GM23338 (cell line): ENCODE measurements around the gene GPX1.

Experiments
- EZH2phosphoT487 ChIP-seq: fragments of 200-600 bp; sonication (generic); IDR thresholded peaks from one replicate; pipeline ENCODE4 v1.8.1; 2018; ENCODE audit warnings: antibody characterized with exemption; ENCODE audit not compliant: unreplicated experiment
- JUNB ChIP-seq: IDR thresholded peaks from one replicate; pipeline ENCODE4 v1.6.1; 2016; ENCODE audit warnings: antibody characterized with exemption; ENCODE audit not compliant: unreplicated experiment
- POLR2AphosphoS5 ChIP-seq: IDR thresholded peaks from 2 replicates; pipeline ENCODE4 v1.6.1; 2016; ENCODE audit warnings: antibody characterized with exemption, low read depth
- TF ChIP-seq, protein P1 (sequence below), 2 experiments: fragments of 200-600 bp in 1 of 2; sonication (generic) in 1 of 2; conservative IDR thresholded peaks; 2 replicates each; pipeline versions ENCODE4 v1.5.1 to v1.6.1; 2016 to 2017; ENCODE audit warnings: antibody characterized with exemption in 2 of 2, low read depth in 2 of 2, mild to moderate bottlenecking in 2 of 2, moderate library complexity in 1 of 2
- TF ChIP-seq, protein P2 (sequence below): IDR thresholded peaks from one replicate; pipeline ENCODE4 v1.6.1; 2018; ENCODE audit warnings: antibody characterized with exemption; ENCODE audit not compliant: unreplicated experiment

DNA sequence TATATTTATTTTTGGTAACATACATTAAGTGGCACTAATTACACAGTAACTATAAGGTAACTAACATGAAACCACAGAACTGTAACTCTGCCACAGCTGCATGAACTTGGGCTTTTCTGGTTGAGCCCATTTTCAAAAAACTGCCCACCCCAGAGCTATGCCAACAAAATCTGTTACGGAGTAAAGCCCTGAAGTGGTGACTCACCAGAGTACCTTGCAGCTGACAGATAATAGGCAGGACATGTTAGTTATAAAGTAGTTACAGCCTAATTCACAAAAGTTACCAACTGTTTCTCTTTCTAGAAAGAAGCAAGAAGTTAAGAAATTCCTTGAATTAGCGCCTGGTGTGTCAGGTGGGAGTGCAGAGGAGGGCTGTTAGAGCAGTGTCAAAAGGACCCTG, 1.5 kb upstream of the GPX1 start:
- TF ChIP-seq, protein P1, sequence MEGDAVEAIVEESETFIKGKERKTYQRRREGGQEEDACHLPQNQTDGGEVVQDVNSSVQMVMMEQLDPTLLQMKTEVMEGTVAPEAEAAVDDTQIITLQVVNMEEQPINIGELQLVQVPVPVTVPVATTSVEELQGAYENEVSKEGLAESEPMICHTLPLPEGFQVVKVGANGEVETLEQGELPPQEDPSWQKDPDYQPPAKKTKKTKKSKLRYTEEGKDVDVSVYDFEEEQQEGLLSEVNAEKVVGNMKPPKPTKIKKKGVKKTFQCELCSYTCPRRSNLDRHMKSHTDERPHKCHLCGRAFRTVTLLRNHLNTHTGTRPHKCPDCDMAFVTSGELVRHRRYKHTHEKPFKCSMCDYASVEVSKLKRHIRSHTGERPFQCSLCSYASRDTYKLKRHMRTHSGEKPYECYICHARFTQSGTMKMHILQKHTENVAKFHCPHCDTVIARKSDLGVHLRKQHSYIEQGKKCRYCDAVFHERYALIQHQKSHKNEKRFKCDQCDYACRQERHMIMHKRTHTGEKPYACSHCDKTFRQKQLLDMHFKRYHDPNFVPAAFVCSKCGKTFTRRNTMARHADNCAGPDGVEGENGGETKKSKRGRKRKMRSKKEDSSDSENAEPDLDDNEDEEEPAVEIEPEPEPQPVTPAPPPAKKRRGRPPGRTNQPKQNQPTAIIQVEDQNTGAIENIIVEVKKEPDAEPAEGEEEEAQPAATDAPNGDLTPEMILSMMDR (conservative IDR thresholded peaks at IDR 0.05; ENCODE audit: low read depth in 2 of 2), result no peak
- TF ChIP-seq EZH2phosphoT487 (no peak), POLR2AphosphoS5 (no peak), JUNB (no peak)
- TF ChIP-seq, protein P2, sequence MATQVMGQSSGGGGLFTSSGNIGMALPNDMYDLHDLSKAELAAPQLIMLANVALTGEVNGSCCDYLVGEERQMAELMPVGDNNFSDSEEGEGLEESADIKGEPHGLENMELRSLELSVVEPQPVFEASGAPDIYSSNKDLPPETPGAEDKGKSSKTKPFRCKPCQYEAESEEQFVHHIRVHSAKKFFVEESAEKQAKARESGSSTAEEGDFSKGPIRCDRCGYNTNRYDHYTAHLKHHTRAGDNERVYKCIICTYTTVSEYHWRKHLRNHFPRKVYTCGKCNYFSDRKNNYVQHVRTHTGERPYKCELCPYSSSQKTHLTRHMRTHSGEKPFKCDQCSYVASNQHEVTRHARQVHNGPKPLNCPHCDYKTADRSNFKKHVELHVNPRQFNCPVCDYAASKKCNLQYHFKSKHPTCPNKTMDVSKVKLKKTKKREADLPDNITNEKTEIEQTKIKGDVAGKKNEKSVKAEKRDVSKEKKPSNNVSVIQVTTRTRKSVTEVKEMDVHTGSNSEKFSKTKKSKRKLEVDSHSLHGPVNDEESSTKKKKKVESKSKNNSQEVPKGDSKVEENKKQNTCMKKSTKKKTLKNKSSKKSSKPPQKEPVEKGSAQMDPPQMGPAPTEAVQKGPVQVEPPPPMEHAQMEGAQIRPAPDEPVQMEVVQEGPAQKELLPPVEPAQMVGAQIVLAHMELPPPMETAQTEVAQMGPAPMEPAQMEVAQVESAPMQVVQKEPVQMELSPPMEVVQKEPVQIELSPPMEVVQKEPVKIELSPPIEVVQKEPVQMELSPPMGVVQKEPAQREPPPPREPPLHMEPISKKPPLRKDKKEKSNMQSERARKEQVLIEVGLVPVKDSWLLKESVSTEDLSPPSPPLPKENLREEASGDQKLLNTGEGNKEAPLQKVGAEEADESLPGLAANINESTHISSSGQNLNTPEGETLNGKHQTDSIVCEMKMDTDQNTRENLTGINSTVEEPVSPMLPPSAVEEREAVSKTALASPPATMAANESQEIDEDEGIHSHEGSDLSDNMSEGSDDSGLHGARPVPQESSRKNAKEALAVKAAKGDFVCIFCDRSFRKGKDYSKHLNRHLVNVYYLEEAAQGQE, result no peak
